Endodermal cell (in vitro differentiated cells): ENCODE measurements around the gene CGGBP1. TPM values are rescaled to one million over a fixed set of nuclear protein-coding genes. Genes with fewer than 3 reads are reported as not detected.
"Not testable (repeated sequence)": the region's sequence is repeated elsewhere in the genome, so short reads cannot be mapped to it uniquely, and the experiment has no call there.

Experiments
- DNase-seq: peaks from one replicate; pipeline ENCODE4 v3.0.0-alpha.2; 2017
- H3K27ac ChIP-seq: 2 replicates; pipeline ENCODE4 v1.5.1; 2013; ENCODE audit warnings: mild to moderate bottlenecking, low read depth, low read length, moderate library complexity
- H3K27me3 ChIP-seq: 2 replicates; pipeline ENCODE4 v1.6.1; 2013; ENCODE audit warnings: mild to moderate bottlenecking, low read length, moderate library complexity; ENCODE audit not compliant: insufficient read depth, control insufficient read depth, poor library complexity, severe bottlenecking
- H3K36me3 ChIP-seq: 2 replicates; pipeline ENCODE4 v1.7.0; 2013; ENCODE audit warnings: mild to moderate bottlenecking, low read length, moderate library complexity; ENCODE audit not compliant: control insufficient read depth, insufficient read depth
- H3K4me1 ChIP-seq: one replicate; pipeline ENCODE4 v1.7.0; 2013; ENCODE audit warnings: low read length; ENCODE audit not compliant: control insufficient read depth, insufficient read depth
- H3K4me3 ChIP-seq: 2 replicates; pipeline ENCODE4 v1.5.1; 2013; ENCODE audit warnings: mild to moderate bottlenecking, low read length, moderate library complexity
- H3K9ac ChIP-seq: 2 replicates; pipeline ENCODE4 v1.6.1; 2013; ENCODE audit warnings: mild to moderate bottlenecking, low read length, moderate library complexity; ENCODE audit not compliant: poor library complexity, severe bottlenecking; ENCODE audit errors: extremely low read depth
- H3K9me3 ChIP-seq: 2 replicates; pipeline ENCODE4 v1.6.1; 2013; ENCODE audit warnings: mild to moderate bottlenecking, low read length, moderate library complexity; ENCODE audit not compliant: control insufficient read depth
- H3K27ac Mint-ChIP-seq: 2 replicates; pipeline ENCODE4 v1.8.0; 2020; ENCODE audit warnings: mixed read lengths
- H3K27me3 Mint-ChIP-seq: 2 replicates; pipeline ENCODE4 v1.8.0; 2021; ENCODE audit warnings: mild to moderate bottlenecking, mixed read lengths; ENCODE audit not compliant: insufficient read depth
- H3K36me3 Mint-ChIP-seq: 2 replicates; pipeline ENCODE4 v1.8.0; 2020; ENCODE audit warnings: low read depth, mixed read lengths
- H3K4me1 Mint-ChIP-seq: 2 replicates; pipeline ENCODE4 v1.8.0; 2020; ENCODE audit warnings: mixed read lengths
- H3K4me3 Mint-ChIP-seq: 2 replicates; pipeline ENCODE4 v1.8.0; 2020; ENCODE audit warnings: mild to moderate bottlenecking, moderate library complexity, mixed read lengths
- H3K9me3 Mint-ChIP-seq: 2 replicates; pipeline ENCODE4 v1.8.0; 2020; ENCODE audit warnings: mild to moderate bottlenecking, mixed read lengths
- CTCF ChIP-seq: fragments of 200-600 bp; sonication (generic); conservative IDR thresholded peaks from 2 replicates; pipeline ENCODE4 v1.5.0; 2021; ENCODE audit warnings: antibody characterized with exemption, mild to moderate bottlenecking
- WGBS, 2 experiments: methylation state at CpG; one replicate each; pipeline versions ENCODE4 v1.1.5 to v1.1.7; 2013; ENCODE audit warnings: missing lambda C conversion rate in 2 of 2, mixed read lengths in 1 of 2; ENCODE audit not compliant: insufficient coverage in 1 of 2, insufficient read length in 1 of 2; 5-methylcytosine and 5-hydroxymethylcytosine counted together
- total RNA-seq, 2 donors: library from RNA; stranded (reverse); fragmentation: NEBNext Ultra II Directional in 1 of 2; extraction: Animal tissue kit (Norgen Biotek cat#: 25700) in 1 of 2; gene quantifications; 2 replicates in 1 of 2; 3 replicates in 1 of 2; pipeline ENCODE4 v1.2.1, GENCODE V29; 2021

The CGGBP1 gene
- total RNA-seq, 2 donors from 2014 or later = 81.5 to 96.3 TPM

GRCh38 chr3:88019024-88019423 lies 39.8 kb downstream of the CGGBP1 start:
- Histone ChIP-seq H3K27me3 (no peaks in the 10 kb centered on the region), H3K4me3 (no peak overlapping the region), H3K36me3 (no peaks in the 10 kb centered on the region), H3K27ac (no peak overlapping the region), H3K9me3 (peaks cover 7% of the 10 kb centered on the region), H3K9ac (no peak overlapping the region), H3K4me1 (no peaks in the 10 kb centered on the region)
- no peaks in the 10 kb centered on the region for H3K4me1 Mint-ChIP-seq
- H3K4me3 Mint-ChIP-seq = no peak overlapping the region
- H3K27me3 Mint-ChIP-seq = no peaks in the 10 kb centered on the region
- DNase-seq = no peak
- no peaks in the 10 kb centered on the region for H3K36me3 Mint-ChIP-seq
- no peak for TF ChIP-seq CTCF
- H3K27ac Mint-ChIP-seq = no peak overlapping the region
- WGBS, 2 experiments = 88% methylated on average over 1 of the region's 2 CpGs; no CpG with 5 or more reads in 1 of the 2 experiments
- H3K9me3 Mint-ChIP-seq = peaks cover 23% of the 10 kb centered on the region

- not testable (repeated sequence) for H3K27me3 Mint-ChIP-seq, H3K9me3 ChIP-seq, H3K36me3 ChIP-seq, H3K4me1 ChIP-seq, H3K9ac ChIP-seq, H3K27ac ChIP-seq, DNase-seq, H3K4me3 ChIP-seq, H3K27ac Mint-ChIP-seq, H3K36me3 Mint-ChIP-seq, H3K4me1 Mint-ChIP-seq, H3K27me3 ChIP-seq, H3K4me3 Mint-ChIP-seq
- 95% methylated on average over 35 of the region's 35 CpGs; no CpG with 5 or more reads in 1 of the 2 experiments for WGBS, 2 experiments
- H3K9me3 Mint-ChIP-seq = peaks cover 17% of the 10 kb centered on the region
Measured at GRCh38 chr3:88015656-88016055, 43.1 kb downstream of the CGGBP1 start.

GRCh38 chr3:88013592-88013991 lies 45.2 kb downstream of the CGGBP1 start:
- Mint-ChIP-seq H3K9me3 (peaks cover 17% of the 10 kb centered on the region), H3K36me3 (no peaks in the 10 kb centered on the region), H3K27me3 (no peaks in the 10 kb centered on the region), H3K4me1 (no peaks in the 10 kb centered on the region), H3K4me3 (no peak overlapping the region), H3K27ac (no peak overlapping the region)
- TF ChIP-seq CTCF = no peak
- H3K4me1 ChIP-seq = no peaks in the 10 kb centered on the region
- no peak overlapping the region for H3K4me3 ChIP-seq
- H3K27ac ChIP-seq = no peak overlapping the region
- no peaks in the 10 kb centered on the region for H3K27me3 ChIP-seq
- no peaks in the 10 kb centered on the region for H3K36me3 ChIP-seq
- DNase-seq = no peak
- 80 to 100% methylated on average over 1 to 2 of the region's 2 CpGs for WGBS, 2 experiments
- H3K9ac ChIP-seq = no peak overlapping the region
- H3K9me3 ChIP-seq = no peaks in the 10 kb centered on the region

DNA sequence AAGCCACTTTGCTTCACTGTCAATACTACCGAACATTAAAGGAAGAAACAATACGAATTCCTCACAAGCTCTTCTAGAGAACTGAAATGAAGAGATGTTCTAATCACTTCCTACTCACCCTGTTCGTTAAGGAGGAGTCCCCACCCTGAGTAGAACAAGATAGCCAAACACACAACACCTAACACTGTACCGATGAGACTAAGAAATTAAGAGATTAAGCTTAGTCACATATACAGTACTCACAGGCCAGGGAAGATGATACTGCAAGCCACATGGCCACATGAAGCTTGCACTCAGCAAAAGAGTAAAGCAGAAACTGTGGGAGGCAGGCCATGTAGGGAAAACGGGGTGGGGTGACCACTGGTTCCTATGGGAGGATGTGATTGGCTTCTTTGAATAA lies 48.0 kb downstream of the CGGBP1 start:
- Histone ChIP-seq H3K27me3 (no peaks in the 10 kb centered on the region), H3K27ac (no peak overlapping the region), H3K36me3 (no peaks in the 10 kb centered on the region), H3K9ac (no peak overlapping the region), H3K4me3 (no peak overlapping the region), H3K4me1 (no peaks in the 10 kb centered on the region), H3K9me3 (no peaks in the 10 kb centered on the region)
- no peaks in the 10 kb centered on the region for H3K36me3 Mint-ChIP-seq
- H3K27me3 Mint-ChIP-seq = no peaks in the 10 kb centered on the region
- no peak for DNase-seq
- H3K27ac Mint-ChIP-seq = no peak overlapping the region
- no peak for TF ChIP-seq CTCF
- no peaks in the 10 kb centered on the region for H3K9me3 Mint-ChIP-seq
- H3K4me3 Mint-ChIP-seq = no peak overlapping the region
- WGBS, 2 experiments = 67 to 91% methylated on average over 1 to 5 of the region's 5 CpGs
- no peaks in the 10 kb centered on the region for H3K4me1 Mint-ChIP-seq
